ENCODE data around the gene PLA2G4E. TPM values are rescaled to one million over a fixed set of nuclear protein-coding genes. Genes with fewer than 3 reads are reported as not detected.

The PLA2G4E gene
- total and polyA plus RNA-seq, 9 of the 15 experiments (the other 6 are each of a cell fraction or from before 2014, with no cell fraction given): 0.03 TPM; not detected in 8

GRCh38 chr15:41972253-41973242, 48.3 kb downstream of the PLA2G4E start, which contains the start of gene EHD4 (continued):
- TF ChIP-seq BCLAF1 (IDR thresholded peaks at IDR 0.05; ENCODE audit: borderline replicate concordance in 1 of 2, control insufficient read depth in 1 of 2, low read depth in 2 of 2, low read length in 1 of 2) (no peak), NELFE (IDR thresholded peaks at IDR 0.05; ENCODE audit: insufficient read depth, insufficient read length) (no peak), ZNF79 (CRISPR knock-in tag; IDR thresholded peaks at IDR 0.05; ENCODE audit: low read depth) (no peak), SIRT6 (IDR thresholded peaks at IDR 0.05; ENCODE audit: low read depth, low read length) (no peak), GTF3C2 (IDR thresholded peaks at IDR 0.05; ENCODE audit: borderline replicate concordance, extremely low read depth, insufficient read length) (no peak), ZNF407 (IDR thresholded peaks at IDR 0.05; ENCODE audit: low read depth) (no peak), SNRNP70 (optimal IDR thresholded peaks at IDR 0.05; ENCODE audit: low read depth, low read length) (no peak)
